IMR-90 (cell line): ENCODE results near the gene MYOZ3.

Experiments
- CEBPB ChIP-seq: IDR thresholded peaks from 2 replicates; pipeline ENCODE4 v1.6.1; 2012; ENCODE audit warnings: low read depth, low read length, improper control_type of control experiment
- CHD1 ChIP-seq: IDR thresholded peaks from 2 replicates; pipeline ENCODE4 v1.6.1; 2012; ENCODE audit warnings: low read depth, low read length, improper control_type of control experiment
- FOS ChIP-seq: fragments of 150-350 bp; IDR thresholded peaks from 2 replicates; pipeline ENCODE4 v1.6.1; 2016; ENCODE audit warnings: low read depth, low read length
- MXI1 ChIP-seq: IDR thresholded peaks from 2 replicates; pipeline ENCODE4 v1.6.1; 2012; ENCODE audit warnings: low read depth, mild to moderate bottlenecking, low read length, moderate library complexity, borderline replicate concordance
- POLR2A ChIP-seq: IDR thresholded peaks from 2 replicates; pipeline ENCODE4 v1.6.1; 2012; ENCODE audit warnings: mild to moderate bottlenecking, low read depth, low read length
- RFX5 ChIP-seq: IDR thresholded peaks from 2 replicates; pipeline ENCODE4 v1.8.0; 2012; ENCODE audit warnings: low read depth, mild to moderate bottlenecking, low read length, moderate library complexity
- USF2 ChIP-seq: fragments of 150-350 bp; IDR thresholded peaks from 2 replicates; pipeline ENCODE4 v1.6.1; 2017; ENCODE audit warnings: mild to moderate bottlenecking, antibody characterized with exemption, low read length, low read depth
- TF ChIP-seq, protein P1 (sequence below): conservative IDR thresholded peaks from 2 replicates; pipeline ENCODE4 v1.5.1; 2012; ENCODE audit warnings: mild to moderate bottlenecking, low read depth, low read length, improper control_type of control experiment

- TF ChIP-seq RFX5: no peak
- TF ChIP-seq, protein P1, sequence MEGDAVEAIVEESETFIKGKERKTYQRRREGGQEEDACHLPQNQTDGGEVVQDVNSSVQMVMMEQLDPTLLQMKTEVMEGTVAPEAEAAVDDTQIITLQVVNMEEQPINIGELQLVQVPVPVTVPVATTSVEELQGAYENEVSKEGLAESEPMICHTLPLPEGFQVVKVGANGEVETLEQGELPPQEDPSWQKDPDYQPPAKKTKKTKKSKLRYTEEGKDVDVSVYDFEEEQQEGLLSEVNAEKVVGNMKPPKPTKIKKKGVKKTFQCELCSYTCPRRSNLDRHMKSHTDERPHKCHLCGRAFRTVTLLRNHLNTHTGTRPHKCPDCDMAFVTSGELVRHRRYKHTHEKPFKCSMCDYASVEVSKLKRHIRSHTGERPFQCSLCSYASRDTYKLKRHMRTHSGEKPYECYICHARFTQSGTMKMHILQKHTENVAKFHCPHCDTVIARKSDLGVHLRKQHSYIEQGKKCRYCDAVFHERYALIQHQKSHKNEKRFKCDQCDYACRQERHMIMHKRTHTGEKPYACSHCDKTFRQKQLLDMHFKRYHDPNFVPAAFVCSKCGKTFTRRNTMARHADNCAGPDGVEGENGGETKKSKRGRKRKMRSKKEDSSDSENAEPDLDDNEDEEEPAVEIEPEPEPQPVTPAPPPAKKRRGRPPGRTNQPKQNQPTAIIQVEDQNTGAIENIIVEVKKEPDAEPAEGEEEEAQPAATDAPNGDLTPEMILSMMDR: no peak
- TF ChIP-seq POLR2A: no peak
- TF ChIP-seq FOS: no peak
- TF ChIP-seq MXI1: no peak
- no peak for TF ChIP-seq USF2
- no peak for TF ChIP-seq CHD1
- no peak for TF ChIP-seq CEBPB
These were observed 18.5 kb upstream of the MYOZ3 start for GRCh38 chr5:150642567-150642927.
